Measurements from ENCODE around the gene KRT4. TPM values are rescaled to one million over a fixed set of nuclear protein-coding genes. Genes with fewer than 3 reads are reported as not detected.

KRT4 gene
- total RNA-seq, 1 experiment from 2014 or later = not detected

DNA sequence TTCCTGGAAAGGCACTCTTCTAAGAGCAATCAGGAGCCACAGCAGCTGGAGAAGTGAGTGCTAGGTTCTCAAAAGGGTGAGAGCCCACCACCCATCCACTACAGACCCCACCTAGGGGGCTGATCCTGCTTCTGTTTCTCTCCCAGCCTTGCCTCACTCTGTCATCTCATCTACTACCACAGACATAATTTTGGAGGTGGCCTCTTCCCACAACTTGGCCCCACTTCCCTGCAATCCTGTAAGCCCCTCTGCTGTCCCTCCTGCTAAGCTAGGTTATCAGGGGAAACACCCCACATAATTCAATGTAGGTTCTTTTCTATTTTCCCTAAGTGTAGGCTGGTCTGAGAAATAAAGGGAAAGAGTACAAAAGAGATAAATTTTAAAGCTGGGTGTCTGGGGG is 53.3 kb downstream of the KRT4 start:
- H3K27me3 ChIP-seq (ENCODE audit: control insufficient read depth, insufficient read depth, low read length) = peaks cover 1% of the 10 kb centered on the region; the same call in 1 of the 2 replicates
- DNase-seq = no peak
- no peaks in the 10 kb centered on the region for H3K36me3 ChIP-seq (replicated peaks; ENCODE audit: control insufficient read depth, insufficient read depth, low read length)
- H3K4me3 ChIP-seq (ENCODE audit: insufficient read depth, low read depth, low read length) = no peak overlapping the region

DNA sequence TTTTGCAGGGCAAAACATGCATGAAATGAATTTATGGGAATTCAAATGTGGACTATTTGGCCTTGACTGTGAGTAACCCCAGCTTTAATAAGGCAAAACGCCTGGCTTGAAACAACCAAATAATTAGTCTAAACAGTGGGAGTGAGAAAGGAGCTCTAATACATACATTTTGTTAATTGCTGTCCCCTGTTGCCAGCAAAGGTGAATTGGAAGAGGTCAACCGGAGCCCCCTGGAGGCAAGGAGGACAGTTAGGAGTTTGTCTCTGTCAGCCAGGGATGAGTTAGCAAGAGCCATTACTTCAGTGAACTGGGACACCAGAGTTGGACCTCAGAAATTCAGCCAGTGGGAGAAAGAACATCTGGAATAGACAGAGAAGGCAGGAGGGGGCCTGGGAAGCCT is 54.2 kb downstream of the KRT4 start:
- Histone ChIP-seq H3K4me3 (ENCODE audit: insufficient read depth, low read depth, low read length) (no peak overlapping the region), H3K36me3 (replicated peaks; ENCODE audit: control insufficient read depth, insufficient read depth, low read length) (no peaks in the 10 kb centered on the region), H3K27me3 (ENCODE audit: control insufficient read depth, insufficient read depth, low read length) (peaks cover 1% of the 10 kb centered on the region; the same call in 1 of the 2 replicates)
- no peak for DNase-seq

GRCh38 chr12:52759218-52759617 is 54.7 kb downstream of the KRT4 start:
- Histone ChIP-seq H3K4me3 (ENCODE audit: insufficient read depth, low read depth, low read length) (no peak overlapping the region), H3K36me3 (replicated peaks; ENCODE audit: control insufficient read depth, insufficient read depth, low read length) (no peaks in the 10 kb centered on the region), H3K27me3 (ENCODE audit: control insufficient read depth, insufficient read depth, low read length) (peaks cover 1% of the 10 kb centered on the region; the same call in 1 of the 2 replicates)
- DNase-seq = no peak

GRCh38 chr12:52757449-52758176 is 56.3 kb downstream of the KRT4 start:
- DNase-seq = no peak
- Histone ChIP-seq H3K36me3 (replicated peaks; ENCODE audit: control insufficient read depth, insufficient read depth, low read length) (no peaks in the 10 kb centered on the region), H3K4me3 (ENCODE audit: insufficient read depth, low read depth, low read length) (no peak overlapping the region), H3K27me3 (ENCODE audit: control insufficient read depth, insufficient read depth, low read length) (peaks cover 1% of the 10 kb centered on the region; the same call in 1 of the 2 replicates)

Other genes with a start within 250 kb of the KRT4 start
- not detected in 2 replicates for gene KRT74, start 240.3 kb downstream of the KRT4 start, total RNA-seq (2014; rRNA removed; shearing (Covaris generic))
- not detected in 2 replicates for gene KRT72, start 212.7 kb downstream of the KRT4 start, total RNA-seq (2014; rRNA removed; shearing (Covaris generic))
- not detected in 2 replicates for gene KRT73, start 195.6 kb downstream of the KRT4 start, total RNA-seq (2014; rRNA removed; shearing (Covaris generic))
- not detected in 2 replicates for gene KRT2, start 161.9 kb downstream of the KRT4 start, total RNA-seq (2014; rRNA removed; shearing (Covaris generic))
- gene KRT1, start 133.7 kb downstream of the KRT4 start, total RNA-seq (2014; rRNA removed; shearing (Covaris generic)) = not detected in 2 replicates
- gene KRT77, start 110.6 kb downstream of the KRT4 start, total RNA-seq (2014; rRNA removed; shearing (Covaris generic)) = not detected in 2 replicates
- gene KRT76, start 36.8 kb downstream of the KRT4 start, total RNA-seq (2014; rRNA removed; shearing (Covaris generic)) = not detected in 2 replicates
- gene KRT3, start 18.0 kb downstream of the KRT4 start, total RNA-seq (2014; rRNA removed; shearing (Covaris generic)) = not detected in 2 replicates
- gene KRT79, start 20.2 kb upstream of the KRT4 start, total RNA-seq (2014; rRNA removed; shearing (Covaris generic)) = not detected in 2 replicates
- not detected in 2 replicates for gene KRT78, start 34.9 kb upstream of the KRT4 start, total RNA-seq (2014; rRNA removed; shearing (Covaris generic))
- gene KRT8, start 91.0 kb upstream of the KRT4 start, total RNA-seq (2014; rRNA removed; shearing (Covaris generic)) = 318 and 445 TPM in 2 replicates
- 578 and 613 TPM in 2 replicates for gene KRT18, start 135.0 kb upstream of the KRT4 start, total RNA-seq (2014; rRNA removed; shearing (Covaris generic))
- 581 and 770 TPM in 2 replicates for gene EIF4B, start 192.3 kb upstream of the KRT4 start, total RNA-seq (2014; rRNA removed; shearing (Covaris generic))
- 7.6 and 8.7 TPM in 2 replicates for gene TNS2, start 235.9 kb upstream of the KRT4 start, total RNA-seq (2014; rRNA removed; shearing (Covaris generic))